Stimulated activated CD4-positive, alpha-beta T cell treated with anti-CD3 and anti-CD28 coated beads, Interleukin-4, amount 100 ng/mL, for 24 hours (primary cell): ENCODE measurements around the gene ASTN2.

Experiments used
- DNase-seq: peaks from one replicate; pipeline ENCODE4 v3.0.0-alpha.2; 2020

The ASTN2 gene

GRCh38 chr9:117355542-117355941 lies 59.3 kb downstream of the ASTN2 start:
- DNase-seq: no peak

- DNase-seq: no peak
Measured at GRCh38 chr9:117354997-117355396, 59.9 kb downstream of the ASTN2 start.

GRCh38 chr9:117354244-117354847 lies 60.5 kb downstream of the ASTN2 start:
- no peak for DNase-seq

GRCh38 chr9:117344892-117345660 lies 69.8 kb downstream of the ASTN2 start:
- DNase-seq: no peak

- DNase-seq: no peak
Measured at GRCh38 chr9:117343427-117343826, 71.4 kb downstream of the ASTN2 start.

- no peak for DNase-seq
Measured at GRCh38 chr9:117341151-117341550, 73.7 kb downstream of the ASTN2 start.

- DNase-seq: no peak
Measured at GRCh38 chr9:117340422-117340821, 74.4 kb downstream of the ASTN2 start.

GRCh38 chr9:117335837-117336433 lies 78.9 kb downstream of the ASTN2 start:
- DNase-seq: no peak

GRCh38 chr9:117334101-117334500 lies 80.8 kb downstream of the ASTN2 start:
- DNase-seq: no peak

- DNase-seq: no peak
Measured at GRCh38 chr9:117325831-117326230, 89.0 kb downstream of the ASTN2 start.

GRCh38 chr9:117325110-117325731 lies 89.6 kb downstream of the ASTN2 start:
- no peak for DNase-seq

- no peak for DNase-seq
Measured at GRCh38 chr9:117323390-117323789, 91.5 kb downstream of the ASTN2 start.

GRCh38 chr9:117317192-117317591 lies 97.7 kb downstream of the ASTN2 start:
- no peak for DNase-seq

GRCh38 chr9:117315236-117315635 lies 99.6 kb downstream of the ASTN2 start:
- no peak for DNase-seq

- DNase-seq: no peak
Measured at GRCh38 chr9:117313989-117314388, 100.9 kb downstream of the ASTN2 start.

GRCh38 chr9:117307701-117308100 lies 107.2 kb downstream of the ASTN2 start:
- DNase-seq: no peak

- no peak for DNase-seq
Measured at GRCh38 chr9:117306032-117306431, 108.8 kb downstream of the ASTN2 start.

GRCh38 chr9:117305454-117305853 lies 109.4 kb downstream of the ASTN2 start:
- DNase-seq: no peak

GRCh38 chr9:117304549-117304948 lies 110.3 kb downstream of the ASTN2 start:
- DNase-seq: no peak

- no peak for DNase-seq
Measured at GRCh38 chr9:117303643-117304230, 111.1 kb downstream of the ASTN2 start.

GRCh38 chr9:117302487-117302886 lies 112.4 kb downstream of the ASTN2 start:
- DNase-seq: no peak

GRCh38 chr9:117300371-117301110 lies 114.3 kb downstream of the ASTN2 start:
- no peak for DNase-seq

- no peak for DNase-seq
Measured at GRCh38 chr9:117296453-117296852, 118.4 kb downstream of the ASTN2 start.
